GM18511 (cell line): Measurements from ENCODE around the gene FBXO44.
"Not testable (repeated sequence)": the region's sequence is repeated elsewhere in the genome, so short reads cannot be mapped to it uniquely, and the experiment has no call there.

ENCODE experiments used
- ATAC-seq: cut with Tn5 transposase; IDR thresholded peaks from one replicate; pipeline ENCODE4 v1.9.1; 2021; ENCODE audit warnings: mild to moderate bottlenecking, moderate library complexity; ENCODE audit not compliant: unreplicated experiment

The FBXO44 gene

DNA sequence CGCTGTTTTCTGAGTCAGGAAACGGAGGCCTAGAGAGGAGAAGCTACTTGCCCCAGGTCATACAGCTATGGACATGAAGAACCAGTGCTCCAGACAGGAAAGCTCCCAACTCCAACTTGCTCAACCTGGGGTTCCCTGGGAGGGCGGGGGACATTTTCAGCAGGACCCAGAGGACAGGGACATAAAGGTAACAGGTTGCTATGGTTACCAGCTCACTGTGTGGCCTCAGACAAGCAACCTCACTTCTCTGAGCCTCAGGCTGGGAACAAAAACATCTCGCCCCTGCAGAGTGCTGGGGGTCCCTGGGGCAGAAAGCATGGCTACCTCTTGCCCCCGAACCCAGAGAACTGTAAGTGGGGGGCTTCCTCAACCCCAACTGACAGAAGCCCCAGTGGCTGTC is 16.6 kb upstream of the FBXO44 start:
- no peak for ATAC-seq

DNA sequence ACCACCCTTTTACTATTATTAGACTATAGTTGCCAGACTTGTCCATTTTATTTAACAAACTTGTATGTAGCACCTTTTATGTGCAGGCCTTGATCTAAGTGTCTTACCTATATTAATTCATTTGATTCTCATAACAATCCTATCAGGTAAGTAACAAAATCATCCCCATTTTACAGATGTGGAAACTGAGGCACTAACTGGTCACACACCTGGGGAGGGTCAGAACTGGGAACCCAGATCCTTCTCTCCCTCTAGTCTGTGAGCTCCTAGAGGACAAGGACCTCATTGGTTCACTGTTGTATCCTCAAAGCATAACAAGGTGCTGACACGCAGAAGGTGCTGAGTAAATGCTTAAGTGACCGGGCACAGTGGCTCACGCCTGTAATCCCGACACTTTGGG is 15.3 kb upstream of the FBXO44 start:
- no peak for ATAC-seq

DNA sequence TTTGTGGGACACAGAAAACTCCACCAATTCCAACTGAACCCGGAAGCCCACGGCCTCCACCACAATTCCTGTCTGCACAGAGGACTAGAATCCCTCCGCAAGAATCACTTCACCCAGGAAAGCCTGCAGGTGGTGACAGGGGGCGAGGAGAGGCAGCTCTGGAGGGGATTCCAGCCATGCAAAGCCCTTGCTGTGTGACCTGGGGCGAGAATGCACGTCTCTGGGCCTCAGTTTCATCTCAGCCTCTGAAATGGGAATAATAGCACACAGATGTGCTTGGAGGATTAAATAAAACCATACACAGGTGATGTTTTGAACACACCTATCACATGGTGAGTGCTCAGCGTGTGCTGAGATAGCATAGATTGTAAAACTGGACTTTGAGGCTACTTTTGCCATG is 14.6 kb upstream of the FBXO44 start:
- no peak for ATAC-seq

DNA sequence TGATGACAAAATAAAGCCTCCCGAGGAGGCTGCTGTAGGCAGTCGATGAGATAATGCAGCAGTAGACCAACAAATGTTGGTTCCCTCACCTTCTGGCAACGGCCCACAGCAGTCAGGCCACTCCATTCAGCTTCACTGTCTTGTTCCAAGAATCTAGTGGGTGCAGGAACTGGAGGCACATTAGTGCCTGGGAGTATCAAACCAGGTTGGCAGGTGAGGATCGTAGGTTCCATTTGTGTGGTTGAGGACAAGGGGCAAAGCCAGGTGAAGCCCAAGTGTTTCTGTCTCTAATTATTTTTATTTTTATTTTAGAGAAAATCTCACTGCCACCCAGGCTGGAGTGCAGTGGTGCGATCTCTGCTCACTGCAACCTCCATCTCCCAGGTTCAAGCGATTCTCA is 13.7 kb upstream of the FBXO44 start:
- no peak for ATAC-seq

GRCh38 chr1:11641776-11642305 is 12.8 kb upstream of the FBXO44 start:
- no peak for ATAC-seq

GRCh38 chr1:11642418-11643017 is 12.2 kb upstream of the FBXO44 start:
- ATAC-seq: not testable (repeated sequence)

DNA sequence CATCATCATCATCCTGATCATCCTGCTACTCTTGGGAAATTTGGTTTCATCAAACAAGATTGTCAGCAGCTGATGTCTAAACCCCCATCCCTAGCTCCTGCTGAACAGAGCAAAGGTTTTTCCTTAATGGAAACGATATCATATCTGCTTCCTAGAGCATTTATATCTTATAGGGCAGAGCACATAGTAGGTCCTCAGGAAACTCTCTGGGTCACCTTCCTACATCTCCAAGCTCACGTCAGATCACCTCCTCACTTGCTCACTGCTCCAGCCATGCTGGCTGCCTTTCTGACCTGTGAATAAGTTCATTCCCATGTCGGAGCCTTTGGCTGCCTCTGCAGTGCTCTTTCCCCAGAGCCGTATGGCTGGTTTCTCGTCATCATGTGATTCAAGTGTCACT is 10.9 kb upstream of the FBXO44 start:
- no peak for ATAC-seq

- no peak for ATAC-seq
Measured at GRCh38 chr1:11645270-11645669, 9.4 kb upstream of the FBXO44 start.

GRCh38 chr1:11645670-11646265 is 8.9 kb upstream of the FBXO44 start:
- no peak for ATAC-seq

- ATAC-seq: no peak
Measured at GRCh38 chr1:11646317-11646716, 8.4 kb upstream of the FBXO44 start.

- ATAC-seq: no peak
Measured at GRCh38 chr1:11647333-11647732, 7.3 kb upstream of the FBXO44 start.

DNA sequence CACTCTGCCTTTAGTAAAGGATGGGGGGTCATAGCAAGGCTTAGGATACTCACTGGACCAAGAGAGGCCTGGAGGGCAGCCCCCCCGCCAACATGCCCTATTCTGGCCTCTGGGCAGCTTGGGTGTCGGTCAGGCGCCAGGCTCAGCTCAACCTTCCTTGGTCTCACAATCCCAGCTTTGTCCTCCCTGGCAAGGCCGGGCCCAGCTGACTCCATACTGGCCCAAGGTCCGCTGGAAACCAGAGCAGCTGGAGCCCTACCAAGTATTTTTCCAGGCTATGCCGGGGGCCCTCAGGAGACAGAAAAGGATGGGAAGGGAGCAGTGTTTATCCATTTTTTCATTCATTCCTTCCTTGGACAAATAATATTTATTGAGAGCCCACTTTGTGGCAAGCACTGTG is 6.6 kb upstream of the FBXO44 start:
- ATAC-seq: no peak

- no peak for ATAC-seq
Measured at GRCh38 chr1:11648732-11649158, 5.9 kb upstream of the FBXO44 start.

DNA sequence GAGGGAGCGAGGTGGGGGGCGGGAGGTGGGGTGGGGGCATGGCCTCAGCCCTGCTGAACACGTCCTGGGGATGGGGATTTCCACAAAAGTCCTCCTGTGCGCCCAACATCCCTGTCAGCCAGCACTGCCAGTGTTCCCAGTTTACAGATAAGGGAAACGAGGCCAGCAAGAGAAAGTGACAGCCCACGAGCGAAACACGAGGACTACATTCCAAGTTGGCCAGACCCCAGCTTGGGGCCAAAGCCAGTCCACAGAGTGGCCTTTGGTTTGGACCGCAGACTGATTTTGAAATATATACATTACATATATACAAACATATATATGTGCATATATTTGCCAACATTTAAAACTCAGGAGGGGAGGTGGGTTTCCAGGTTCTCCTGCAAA is 5.4 kb upstream of the FBXO44 start:
- ATAC-seq: no peak

- ATAC-seq: no peak
Measured at GRCh38 chr1:11649624-11650330, 4.9 kb upstream of the FBXO44 start.

GRCh38 chr1:11650331-11650991 is 4.2 kb upstream of the FBXO44 start:
- ATAC-seq: no peak

DNA sequence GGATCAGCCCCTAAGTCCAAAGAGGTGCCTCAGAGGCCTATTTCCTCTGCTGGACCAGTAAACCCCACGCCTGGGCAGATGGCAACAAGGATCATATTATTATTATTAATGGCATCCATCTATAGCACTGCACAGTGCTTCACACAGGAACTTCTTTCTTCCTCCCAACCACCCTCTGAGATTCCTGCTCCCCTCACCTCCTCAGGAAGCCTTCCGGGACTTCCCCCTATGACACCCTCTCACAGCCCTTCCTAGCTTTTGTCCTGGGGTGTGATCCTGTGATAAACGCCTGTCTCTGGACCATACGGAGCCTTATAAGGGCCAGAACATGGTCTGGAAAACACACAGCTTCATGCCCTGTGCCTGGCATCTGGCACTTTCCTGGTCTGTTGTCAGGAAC is 3.7 kb upstream of the FBXO44 start:
- no peak for ATAC-seq

DNA sequence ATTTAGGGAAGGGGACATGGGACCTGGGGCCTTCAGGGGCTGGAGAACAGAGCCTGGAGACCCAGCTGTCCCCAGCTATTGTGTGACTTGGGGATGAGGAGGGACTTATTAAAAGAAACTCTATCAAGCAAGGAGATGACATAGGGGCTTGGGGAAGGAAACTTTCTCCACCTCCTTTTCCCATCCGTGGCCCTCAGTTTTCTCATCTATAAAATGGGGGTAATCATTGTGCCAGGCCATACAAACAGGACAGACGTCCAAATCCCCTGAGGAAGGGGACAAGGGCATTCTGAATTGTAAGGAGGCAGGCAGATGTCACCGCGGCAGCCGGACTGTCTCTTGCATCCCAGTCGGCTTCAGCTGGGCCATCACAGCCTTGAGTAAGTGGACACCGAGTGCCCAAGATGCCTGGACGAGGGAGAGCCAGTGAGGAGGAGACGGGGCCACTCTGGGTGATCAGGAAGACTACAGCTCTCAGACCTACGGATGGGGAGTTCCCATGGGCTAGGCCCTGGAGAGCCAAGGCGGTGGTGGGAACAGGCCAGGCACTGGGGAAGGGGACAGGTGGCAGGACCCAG is 2.4 kb upstream of the FBXO44 start:
- no peak for ATAC-seq

DNA sequence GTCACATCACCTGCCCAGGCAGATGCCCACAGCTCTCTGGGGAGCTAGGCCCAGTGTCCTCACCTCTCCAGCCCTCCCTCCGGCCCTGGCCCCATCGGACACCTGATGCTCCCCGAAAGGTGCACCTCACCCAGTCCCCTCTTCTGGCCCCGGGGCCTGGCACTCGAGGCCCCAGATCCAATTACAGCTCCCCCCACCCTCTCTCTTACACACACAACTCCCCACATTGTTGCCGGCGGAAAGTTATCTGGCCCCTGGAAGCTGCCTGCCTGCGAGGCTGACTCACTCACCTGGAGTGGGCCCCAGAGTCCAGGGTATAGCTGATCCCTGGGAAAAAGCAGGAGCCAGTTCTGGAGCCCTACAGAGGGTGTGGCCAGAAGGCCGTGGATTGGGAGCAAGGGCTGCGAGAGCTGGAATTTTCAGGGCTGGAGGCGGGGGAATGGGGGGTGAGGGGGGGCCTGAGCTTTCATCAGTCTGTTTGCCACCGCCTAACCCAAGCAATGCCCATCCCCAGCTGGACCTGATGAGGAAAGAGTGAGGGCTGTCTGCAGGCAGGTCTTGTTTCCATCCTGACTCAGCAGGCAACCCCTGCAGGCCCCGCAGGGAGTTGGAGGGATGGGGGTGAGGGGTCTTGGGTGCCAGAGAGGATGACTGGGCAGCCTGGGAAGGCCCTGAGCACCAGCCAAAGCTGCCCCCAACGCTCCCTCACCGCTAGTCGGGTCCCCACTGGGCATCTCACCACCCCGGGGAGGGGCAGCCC is 1.4 kb upstream of the FBXO44 start:
- no peak for ATAC-seq

- no peak for ATAC-seq
Measured at GRCh38 chr1:11653861-11654136, 878 bp upstream of the FBXO44 start.
